M059J (cell line): ENCODE results near the gene FUCA2. TPM values are rescaled to one million over a fixed set of nuclear protein-coding genes. Genes with fewer than 3 reads are reported as not detected.
"Not testable (repeated sequence)": the region's sequence is repeated elsewhere in the genome, so short reads cannot be mapped to it uniquely, and the experiment has no call there.

Source experiments
- DNase-seq: peaks from one replicate; pipeline ENCODE4 v3.0.0-alpha.2; 2012; ENCODE audit warnings: low read depth
- total RNA-seq: library from RNA; depleted of rRNA; stranded (reverse); fragments of >200 nt; shearing (Covaris generic); gene quantifications from 2 replicates; pipeline ENCODE4 v1.2.3, GENCODE V29; 2014

The FUCA2 gene
- total RNA-seq, 1 experiment from 2014 or later: 183 TPM

- peak; percentile 17 for DNase-seq
Observed at GRCh38 chr6:143498428-143498827, 13.1 kb downstream of the FUCA2 start.

GRCh38 chr6:143496974-143497373, 14.5 kb downstream of the FUCA2 start:
- no peak for DNase-seq

- peak; percentile 55 for DNase-seq
Observed at GRCh38 chr6:143490775-143491174, 20.7 kb downstream of the FUCA2 start.

- DNase-seq: no peak
Observed at GRCh38 chr6:143490244-143490643, 21.3 kb downstream of the FUCA2 start.

GRCh38 chr6:143486752-143487151, 24.8 kb downstream of the FUCA2 start:
- no peak for DNase-seq

- DNase-seq: no peak
Observed at GRCh38 chr6:143485967-143486366, 25.6 kb downstream of the FUCA2 start.

GRCh38 chr6:143482593-143482992, 28.9 kb downstream of the FUCA2 start:
- no peak for DNase-seq

- DNase-seq: no peak
Observed at GRCh38 chr6:143478479-143479062, 32.9 kb downstream of the FUCA2 start.

- DNase-seq: no peak
Observed at GRCh38 chr6:143476545-143476944, 35.0 kb downstream of the FUCA2 start.

GRCh38 chr6:143471822-143472221, 39.7 kb downstream of the FUCA2 start:
- DNase-seq: no peak

GRCh38 chr6:143468823-143469222, 42.7 kb downstream of the FUCA2 start:
- not testable (repeated sequence) for DNase-seq

- no peak for DNase-seq
Observed at GRCh38 chr6:143468026-143468425, 43.5 kb downstream of the FUCA2 start.

GRCh38 chr6:143465546-143465945, 46.0 kb downstream of the FUCA2 start:
- DNase-seq: no peak

GRCh38 chr6:143457563-143458359, 53.8 kb downstream of the FUCA2 start:
- peak; percentile 31 for DNase-seq

- DNase-seq: peak; percentile 17
Observed at GRCh38 chr6:143451531-143451930, 60.0 kb downstream of the FUCA2 start.

- peak; percentile 95 for DNase-seq
Observed at GRCh38 chr6:143450453-143451371, 60.8 kb downstream of the FUCA2 start, which contains the start of the genes ADAT2 and PEX3. ADAT2 (minus strand) TSS chr6:143450695; CDS start chr6:143450658, 37 bp downstream. PEX3 (plus strand) TSS chr6:143450805; CDS start chr6:143451043, 238 bp downstream.

- DNase-seq: peak; percentile 69
Observed at GRCh38 chr6:143449714-143450452, 61.6 kb downstream of the FUCA2 start.

GRCh38 chr6:143449082-143449713, 62.3 kb downstream of the FUCA2 start:
- no peak for DNase-seq

GRCh38 chr6:143447865-143448264, 63.7 kb downstream of the FUCA2 start:
- not testable (repeated sequence) for DNase-seq
